HG03135 (cell line): ENCODE measurements around the gene LCN12.

ENCODE experiments used
- ATAC-seq: cut with Tn5 transposase; IDR thresholded peaks from one replicate; pipeline ENCODE4 v1.9.1; 2021; ENCODE audit warnings: mild to moderate bottlenecking, moderate library complexity; ENCODE audit not compliant: unreplicated experiment

LCN12 gene

DNA sequence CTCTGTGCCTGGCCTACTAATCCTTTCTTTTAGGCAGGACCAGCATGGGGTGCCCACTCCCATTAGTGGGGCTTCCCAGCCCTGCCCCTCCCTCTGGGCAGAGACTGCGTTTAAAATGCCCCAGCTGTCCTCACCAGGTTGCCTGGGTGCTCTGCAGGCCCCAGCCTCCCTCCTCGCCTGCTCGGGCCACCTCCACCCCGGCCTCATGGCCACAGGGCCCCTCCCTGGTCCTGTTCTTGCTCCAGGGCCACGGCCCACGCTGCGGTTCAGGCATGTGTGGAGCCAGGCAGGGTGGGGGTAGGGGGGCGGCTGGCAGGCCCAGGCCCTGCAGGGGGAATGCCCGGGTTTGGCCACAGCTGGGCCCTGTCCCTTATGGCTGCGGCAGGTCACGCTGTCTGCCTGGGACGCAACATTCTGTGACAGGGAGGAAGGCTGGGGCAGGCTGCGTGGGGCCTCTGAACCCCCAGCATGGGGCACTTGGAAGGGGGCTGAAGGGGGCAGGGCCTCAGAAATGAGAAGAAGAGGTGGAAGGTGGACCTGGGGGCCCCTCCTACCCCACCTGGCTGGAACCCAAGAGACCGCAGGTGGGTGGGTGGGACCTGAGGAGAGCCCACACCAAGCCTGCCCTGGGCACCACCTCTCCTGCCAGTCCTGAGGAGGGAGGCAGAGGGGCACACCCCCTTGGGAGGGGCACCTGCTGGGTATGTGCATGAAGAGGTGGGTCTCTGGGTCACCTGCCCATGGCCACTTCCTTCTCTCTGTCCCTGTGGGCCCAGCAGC is at the start of gene LCN12:
TSS of gene LCN12 (plus strand) at position 733 of the 780 bp plus-strand sequence. CDS start 55 bp downstream, outside the sequence.
- ATAC-seq: no peak

- ATAC-seq: no peak
These were observed 49.0 kb upstream of the LCN12 start for GRCh38 chr9:136903041-136903554.

DNA sequence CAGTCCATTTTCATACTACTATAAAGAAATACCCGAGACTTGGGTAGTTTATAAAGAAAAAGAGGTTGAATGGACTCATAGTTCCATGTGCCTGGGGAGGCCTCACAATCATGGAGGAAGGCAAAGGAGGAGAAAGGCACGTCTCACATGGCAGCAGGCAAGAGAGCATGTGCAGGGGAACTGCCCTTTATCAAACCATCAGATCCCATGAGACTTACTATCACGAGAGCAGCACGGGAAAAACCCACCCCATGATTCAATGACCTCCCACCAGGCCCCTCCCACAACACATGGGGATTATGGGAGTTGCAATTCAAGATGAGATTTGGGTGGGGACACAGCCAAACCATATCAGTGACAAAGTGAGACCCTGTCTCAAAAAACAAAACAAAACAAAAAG is 45.8 kb upstream of the LCN12 start:
- no peak for ATAC-seq

GRCh38 chr9:136907011-136907914 is 44.8 kb upstream of the LCN12 start:
- ATAC-seq: no peak

- no peak for ATAC-seq
These were observed 41.7 kb upstream of the LCN12 start for GRCh38 chr9:136910197-136910900.

DNA sequence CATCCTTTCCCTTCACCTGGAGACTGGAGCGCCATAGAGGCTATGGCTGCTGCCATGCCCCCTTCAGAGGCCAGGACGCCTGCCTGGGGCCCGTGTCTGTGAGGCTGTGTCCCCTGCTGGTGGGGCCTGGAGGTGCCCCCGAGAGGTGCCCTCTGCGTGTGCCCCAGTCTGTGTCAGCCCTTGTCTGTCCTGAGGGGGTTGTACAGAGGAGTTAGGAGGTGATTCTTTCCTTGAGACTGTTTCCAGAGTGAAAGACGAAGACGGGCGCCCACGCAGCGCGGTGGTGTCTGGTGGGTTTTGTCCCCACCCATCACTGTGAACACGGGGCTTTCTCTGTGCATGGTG is 41.2 kb upstream of the LCN12 start:
- ATAC-seq: no peak

DNA sequence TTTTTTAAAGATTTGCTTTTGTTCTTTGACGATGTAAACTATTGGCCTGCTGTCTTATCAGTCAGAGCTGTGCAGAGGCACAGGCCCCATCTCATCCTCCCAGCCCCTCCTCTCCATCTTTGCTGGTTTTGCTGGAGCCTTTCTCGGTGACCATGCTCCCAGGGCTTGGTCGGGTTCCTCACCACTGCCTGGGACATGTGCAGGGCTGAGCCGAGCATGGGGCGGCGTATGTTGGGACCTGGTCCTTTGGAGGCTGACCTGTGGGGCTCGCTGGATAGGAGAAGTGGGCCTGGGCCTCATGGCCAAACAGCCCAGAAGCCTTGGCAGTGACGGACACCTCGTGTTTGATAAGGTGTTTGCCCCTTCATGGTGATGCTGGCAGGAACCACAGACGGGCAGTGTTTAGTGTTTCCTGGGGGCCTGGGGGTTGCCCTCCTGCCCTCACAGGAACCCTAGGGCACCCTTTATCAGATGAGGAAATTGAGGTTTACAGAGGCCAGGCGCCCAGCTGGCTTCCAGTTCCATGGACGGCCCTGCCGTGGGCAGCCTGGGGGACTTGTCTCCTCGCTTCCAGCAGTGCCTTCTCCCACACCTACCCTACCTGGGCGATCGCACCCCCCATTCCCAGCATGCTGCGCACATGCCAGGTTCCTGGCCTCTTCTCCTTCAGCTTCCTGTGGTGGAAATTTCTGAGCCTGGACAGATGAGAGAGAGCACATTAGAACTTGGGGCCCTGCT is 38.2 kb upstream of the LCN12 start:
- ATAC-seq: no peak

DNA sequence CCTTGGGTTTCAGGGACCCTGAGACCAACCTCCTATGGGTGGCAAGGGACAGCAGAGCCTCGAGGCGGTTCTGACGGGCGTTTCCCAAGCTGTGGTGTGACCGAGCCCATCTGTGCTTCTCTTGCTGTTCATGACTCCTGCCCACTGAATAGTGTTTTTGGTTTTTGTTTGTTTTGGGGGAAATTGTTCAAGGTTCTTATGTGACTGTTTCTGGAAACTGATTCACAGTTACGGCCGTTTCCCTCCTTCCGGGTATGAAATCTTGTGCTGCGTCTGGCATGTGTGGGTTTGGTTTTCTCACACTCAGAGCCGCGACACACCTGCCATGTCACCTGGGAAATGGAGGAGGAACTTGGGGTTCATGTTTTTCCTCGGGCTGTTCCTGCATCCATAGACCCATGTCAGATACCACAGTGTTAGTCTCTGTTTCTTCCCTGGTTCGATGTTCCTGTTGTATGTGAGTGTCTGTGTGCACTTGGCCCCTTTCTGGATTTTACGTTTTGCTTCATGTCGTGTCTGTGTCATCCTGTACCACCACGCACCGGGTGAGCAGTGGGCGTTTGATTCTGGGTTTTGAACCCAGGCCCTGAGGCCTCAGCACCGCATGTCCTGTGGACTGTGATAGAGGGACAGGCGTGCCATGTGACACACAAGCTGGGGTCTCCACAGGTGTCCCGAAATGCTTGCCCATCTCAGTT is 36.3 kb upstream of the LCN12 start:
- ATAC-seq: no peak

DNA sequence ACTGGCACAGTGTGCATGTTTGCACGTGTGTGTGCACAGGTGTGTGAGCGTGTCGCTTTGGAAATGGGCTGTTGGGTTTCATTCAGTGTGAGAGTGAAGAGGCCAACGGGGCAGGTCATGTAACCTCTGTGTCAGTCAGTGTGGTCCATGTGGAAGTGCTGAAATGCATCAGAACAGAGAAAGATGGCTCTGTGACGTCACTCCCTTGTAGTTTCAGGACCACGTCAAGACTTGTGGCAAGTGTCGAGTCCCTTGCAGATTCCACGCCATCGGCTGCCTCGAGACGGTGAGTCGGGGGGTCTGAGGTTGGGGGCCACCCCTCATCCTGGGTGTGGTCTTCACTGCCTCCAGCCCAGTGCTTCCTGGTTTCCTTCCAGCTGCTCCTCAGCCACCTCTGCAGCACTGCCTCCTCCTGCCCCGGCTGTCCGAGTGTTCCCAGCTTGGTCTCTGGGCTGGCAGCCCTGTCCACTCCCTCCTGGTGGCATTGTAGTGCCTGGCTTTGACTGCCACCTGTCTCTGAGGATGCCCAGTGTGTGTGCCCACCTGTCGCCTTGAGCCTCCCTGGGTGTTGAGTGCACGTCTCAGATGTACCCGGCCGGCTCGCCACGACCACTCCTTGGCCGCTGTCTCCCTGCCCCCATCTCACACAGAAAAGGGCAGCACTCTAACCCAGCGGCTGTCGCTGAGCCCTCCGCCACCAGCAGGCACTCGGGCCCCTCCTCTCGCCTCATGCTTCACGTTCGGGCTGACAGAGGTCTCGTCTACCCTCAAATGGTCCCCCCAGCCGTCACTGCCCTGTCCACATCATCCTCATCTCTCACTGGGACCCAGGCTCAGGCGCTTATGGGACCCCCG is 35.5 kb upstream of the LCN12 start:
- ATAC-seq: no peak

GRCh38 chr9:136917902-136918301 is 34.2 kb upstream of the LCN12 start:
- ATAC-seq: no peak

DNA sequence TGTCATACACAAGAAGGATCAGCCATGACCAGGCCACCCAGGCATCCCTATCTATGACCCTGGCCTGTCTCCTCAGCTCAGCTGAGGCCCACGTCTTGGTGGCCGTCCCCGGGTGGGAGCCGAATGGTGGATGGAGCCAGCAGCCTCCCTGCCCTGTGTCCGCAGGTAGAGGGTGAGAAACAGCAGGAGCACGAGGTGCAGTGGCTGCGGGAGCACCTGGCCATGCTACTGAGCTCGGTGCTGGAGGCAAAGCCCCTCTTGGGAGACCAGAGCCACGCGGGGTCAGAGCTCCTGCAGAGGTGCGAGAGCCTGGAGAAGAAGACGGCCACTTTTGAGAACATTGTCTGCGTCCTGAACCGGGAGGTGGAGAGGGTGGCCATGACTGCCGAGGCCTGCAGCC is 32.0 kb upstream of the LCN12 start:
- ATAC-seq: no peak

GRCh38 chr9:136920734-136921231 is 31.3 kb upstream of the LCN12 start:
- no peak for ATAC-seq

GRCh38 chr9:136921307-136921706 is 30.8 kb upstream of the LCN12 start:
- no peak for ATAC-seq

- no peak for ATAC-seq
These were observed 30.4 kb upstream of the LCN12 start for GRCh38 chr9:136921718-136922117.

- no peak for ATAC-seq
These were observed 29.5 kb upstream of the LCN12 start for GRCh38 chr9:136922540-136922939.

GRCh38 chr9:136923881-136924280 is 28.2 kb upstream of the LCN12 start:
- no peak for ATAC-seq

DNA sequence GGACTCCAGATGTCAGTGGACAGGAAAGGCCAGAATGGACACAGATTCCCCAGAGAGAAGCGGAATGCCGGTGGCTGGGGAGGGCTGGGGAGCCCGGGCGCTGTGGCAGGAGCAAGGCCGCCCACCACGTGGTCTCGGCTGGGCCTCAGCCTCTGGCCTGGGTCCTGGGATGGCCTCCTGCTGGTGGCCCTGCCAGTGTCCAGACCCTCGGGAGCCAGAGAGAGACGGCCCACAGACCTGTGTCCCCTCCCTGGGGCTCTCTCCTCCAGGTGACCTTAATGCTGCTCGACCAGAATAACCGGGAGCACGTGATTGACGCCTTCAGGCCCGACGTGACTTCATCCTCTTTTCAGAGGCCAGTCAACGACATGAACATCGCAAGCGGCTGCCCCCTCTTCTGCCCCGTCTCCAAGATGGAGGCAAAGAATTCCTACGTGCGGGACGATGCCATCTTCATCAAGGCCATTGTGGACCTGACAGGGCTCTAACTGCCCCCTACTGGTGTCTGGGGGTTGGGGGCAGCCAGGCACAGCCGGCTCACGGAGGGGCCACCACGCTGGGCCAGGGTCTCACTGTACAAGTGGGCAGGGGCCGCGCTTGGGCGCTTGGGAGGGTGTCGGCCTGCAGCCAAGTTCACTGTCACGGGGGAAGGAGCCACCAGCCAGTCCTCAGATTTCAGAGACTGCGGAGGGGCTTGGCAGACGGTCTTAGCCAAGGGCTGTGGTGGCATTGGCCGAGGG is 26.5 kb upstream of the LCN12 start:
- ATAC-seq: no peak

GRCh38 chr9:136926154-136926704 is 25.8 kb upstream of the LCN12 start:
- ATAC-seq: no peak
